GM18502 (cell line): Measurements from ENCODE around the gene CARS2.
"Not testable (repeated sequence)": the region's sequence is repeated elsewhere in the genome, so short reads cannot be mapped to it uniquely, and the experiment has no call there.

ENCODE experiments used
- ATAC-seq: cut with Tn5 transposase; IDR thresholded peaks from one replicate; pipeline ENCODE4 v1.9.1; 2021; ENCODE audit warnings: mild to moderate bottlenecking; ENCODE audit not compliant: unreplicated experiment, poor library complexity

CARS2 gene, protein sequence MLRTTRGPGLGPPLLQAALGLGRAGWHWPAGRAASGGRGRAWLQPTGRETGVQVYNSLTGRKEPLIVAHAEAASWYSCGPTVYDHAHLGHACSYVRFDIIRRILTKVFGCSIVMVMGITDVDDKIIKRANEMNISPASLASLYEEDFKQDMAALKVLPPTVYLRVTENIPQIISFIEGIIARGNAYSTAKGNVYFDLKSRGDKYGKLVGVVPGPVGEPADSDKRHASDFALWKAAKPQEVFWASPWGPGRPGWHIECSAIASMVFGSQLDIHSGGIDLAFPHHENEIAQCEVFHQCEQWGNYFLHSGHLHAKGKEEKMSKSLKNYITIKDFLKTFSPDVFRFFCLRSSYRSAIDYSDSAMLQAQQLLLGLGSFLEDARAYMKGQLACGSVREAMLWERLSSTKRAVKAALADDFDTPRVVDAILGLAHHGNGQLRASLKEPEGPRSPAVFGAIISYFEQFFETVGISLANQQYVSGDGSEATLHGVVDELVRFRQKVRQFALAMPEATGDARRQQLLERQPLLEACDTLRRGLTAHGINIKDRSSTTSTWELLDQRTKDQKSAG

GRCh38 chr13:110705826-110706569, at the start of gene CARS2:
Gene CARS2, minus strand, starts transcription at chr13:110706116. Its CDS starts 23 bp downstream, at chr13:110706093.
- ATAC-seq = peak; percentile 96

- no peak for ATAC-seq
These were observed 42.4 kb upstream of the CARS2 start for GRCh38 chr13:110748271-110748670.

GRCh38 chr13:110746438-110746837, 40.5 kb upstream of the CARS2 start:
- no peak for ATAC-seq

DNA sequence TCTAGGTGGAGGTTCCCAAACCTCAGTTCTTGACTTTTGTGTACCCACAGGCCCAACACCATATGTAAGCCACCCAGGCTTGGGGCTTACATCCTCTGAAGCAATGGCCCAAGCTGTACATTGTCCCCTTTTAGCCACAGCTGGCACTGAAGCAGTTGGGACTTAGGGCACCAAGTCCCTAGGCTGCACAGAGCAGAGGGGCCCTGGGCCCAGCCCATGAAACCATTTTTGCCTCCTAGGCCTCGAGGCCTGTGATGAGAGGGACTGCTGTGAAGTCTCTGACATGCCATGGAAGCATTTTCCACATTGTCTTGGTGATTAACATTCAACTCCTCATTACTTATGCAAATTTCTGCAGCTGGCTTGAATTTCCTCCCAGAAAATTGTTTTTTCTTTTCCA, 37.8 kb upstream of the CARS2 start:
- ATAC-seq = no peak

DNA sequence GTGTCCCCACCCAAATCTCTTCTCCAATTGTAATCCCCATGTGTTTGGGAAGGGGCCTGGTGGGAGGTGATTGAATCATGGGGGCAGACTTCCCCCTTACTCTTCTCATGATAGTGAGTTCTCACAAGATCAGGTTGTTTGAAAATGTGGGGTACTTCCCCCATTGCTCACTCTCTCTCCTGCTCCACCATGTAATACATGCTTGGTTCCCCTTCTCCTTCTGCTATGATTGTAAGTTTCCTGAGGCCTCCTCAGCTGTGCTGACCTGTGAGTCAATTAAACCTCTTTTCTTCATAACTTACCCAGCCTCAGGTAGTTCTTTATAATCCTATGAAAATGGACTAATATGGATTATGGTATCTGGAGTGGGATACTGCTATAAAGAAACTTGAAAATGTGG, 31.6 kb upstream of the CARS2 start:
- no peak for ATAC-seq

GRCh38 chr13:110734561-110734960, 28.6 kb upstream of the CARS2 start:
- ATAC-seq = no peak

- no peak for ATAC-seq
These were observed 25.2 kb upstream of the CARS2 start for GRCh38 chr13:110731072-110731471.

- ATAC-seq = peak; percentile 77
These were observed 20.8 kb upstream of the CARS2 start for GRCh38 chr13:110726726-110727125.

- ATAC-seq = not testable (repeated sequence)
These were observed 20.2 kb upstream of the CARS2 start for GRCh38 chr13:110726153-110726552.

- ATAC-seq = no peak
These were observed 17.7 kb upstream of the CARS2 start for GRCh38 chr13:110723598-110723997.

- no peak for ATAC-seq
These were observed 17.1 kb upstream of the CARS2 start for GRCh38 chr13:110722971-110723370.

DNA sequence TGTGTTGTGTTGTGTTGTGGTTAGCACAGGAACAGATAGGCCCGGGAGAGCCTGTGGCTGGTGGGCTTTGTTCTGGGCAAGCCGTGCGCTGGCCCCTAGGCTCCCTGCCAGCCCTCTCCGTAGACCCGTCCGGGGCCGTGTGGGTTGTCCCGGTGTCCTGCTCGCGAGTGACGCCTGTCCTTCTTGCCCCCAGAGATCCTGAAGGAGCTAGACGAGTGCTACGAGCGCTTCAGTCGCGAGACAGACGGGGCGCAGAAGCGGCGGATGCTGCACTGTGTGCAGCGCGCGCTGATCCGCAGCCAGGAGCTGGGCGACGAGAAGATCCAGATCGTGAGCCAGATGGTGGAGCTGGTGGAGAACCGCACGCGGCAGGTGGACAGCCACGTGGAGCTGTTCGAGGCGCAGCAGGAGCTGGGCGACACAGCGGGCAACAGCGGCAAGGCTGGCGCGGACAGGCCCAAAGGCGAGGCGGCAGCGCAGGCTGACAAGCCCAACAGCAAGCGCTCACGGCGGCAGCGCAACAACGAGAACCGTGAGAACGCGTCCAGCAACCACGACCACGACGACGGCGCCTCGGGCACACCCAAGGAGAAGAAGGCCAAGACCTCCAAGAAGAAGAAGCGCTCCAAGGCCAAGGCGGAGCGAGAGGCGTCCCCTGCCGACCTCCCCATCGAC, 13.3 kb upstream of the CARS2 start:
- no peak for ATAC-seq

GRCh38 chr13:110716247-110716515, 10.3 kb upstream of the CARS2 start:
- ATAC-seq = no peak

DNA sequence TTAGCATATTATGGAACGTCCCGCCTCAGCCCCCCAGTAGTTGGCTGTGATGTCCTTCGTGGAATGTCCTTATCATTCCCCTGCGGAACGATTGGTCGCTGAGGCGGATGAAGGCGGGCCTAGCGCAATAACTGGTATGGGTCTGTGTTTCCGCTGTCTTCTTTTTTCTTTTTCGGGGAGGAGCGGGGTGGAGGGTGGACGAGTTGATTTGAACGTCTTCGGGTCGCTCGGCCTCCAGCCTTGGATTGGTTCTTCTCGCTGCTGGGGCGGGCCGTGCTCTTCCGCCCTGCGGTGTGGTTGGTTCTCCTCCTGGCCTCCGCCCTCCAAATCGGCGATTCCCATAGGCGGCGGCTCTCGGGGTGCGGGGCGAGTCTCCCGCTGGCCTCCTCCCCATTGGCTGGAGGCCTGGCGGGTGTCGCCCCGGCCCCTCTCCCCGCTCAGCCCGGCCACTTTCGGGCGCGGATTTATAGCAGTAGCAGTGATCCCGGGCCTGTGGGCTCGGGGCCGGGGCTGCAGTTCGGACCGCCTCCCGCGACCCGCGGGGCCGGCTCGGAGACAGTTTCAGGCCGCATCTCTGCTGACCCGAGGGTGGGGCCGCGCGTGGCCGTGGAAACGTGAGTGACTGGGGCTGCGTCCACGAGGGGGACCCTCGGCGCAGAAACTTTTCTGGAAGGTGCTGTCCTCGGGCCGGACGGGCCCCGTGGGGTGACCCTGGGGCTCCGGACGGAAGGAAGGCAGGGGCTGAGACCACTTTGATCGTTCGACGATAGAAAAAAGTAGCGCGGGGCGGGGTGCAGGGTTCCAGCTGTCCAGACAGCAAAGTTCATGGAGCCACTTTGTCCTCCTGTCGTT, 9.7 kb upstream of the CARS2 start:
- peak; percentile 65 for ATAC-seq

DNA sequence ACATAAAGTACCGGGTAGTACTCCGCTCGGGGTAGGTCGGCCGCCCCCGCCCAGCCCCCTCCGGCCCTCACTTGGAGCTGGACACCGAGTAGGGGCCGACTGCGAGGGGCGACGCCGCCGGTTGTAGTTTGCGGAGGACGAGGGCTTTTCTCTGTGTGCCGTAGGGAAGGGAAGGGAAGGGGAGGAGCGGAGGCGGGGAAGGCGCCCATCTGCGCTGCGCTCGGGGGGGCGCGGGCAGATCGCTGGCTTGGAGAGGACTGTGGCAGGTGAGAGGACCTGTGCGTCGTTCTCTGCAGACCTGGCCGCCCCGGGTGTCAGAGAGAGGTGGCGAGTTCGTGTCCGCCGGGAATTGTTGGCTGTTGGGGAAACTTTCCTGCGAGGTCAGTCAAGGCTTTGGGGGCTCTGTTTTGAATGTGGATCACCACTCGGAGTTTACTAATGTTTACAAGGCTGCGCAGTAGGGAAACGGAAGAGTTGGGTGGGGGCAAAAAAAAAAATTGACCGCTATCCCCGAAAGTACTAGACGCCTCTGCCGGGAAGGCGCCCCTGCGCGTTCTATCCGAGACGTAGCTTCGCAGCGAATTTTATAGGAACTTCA, 9.0 kb upstream of the CARS2 start:
- no peak for ATAC-seq

DNA sequence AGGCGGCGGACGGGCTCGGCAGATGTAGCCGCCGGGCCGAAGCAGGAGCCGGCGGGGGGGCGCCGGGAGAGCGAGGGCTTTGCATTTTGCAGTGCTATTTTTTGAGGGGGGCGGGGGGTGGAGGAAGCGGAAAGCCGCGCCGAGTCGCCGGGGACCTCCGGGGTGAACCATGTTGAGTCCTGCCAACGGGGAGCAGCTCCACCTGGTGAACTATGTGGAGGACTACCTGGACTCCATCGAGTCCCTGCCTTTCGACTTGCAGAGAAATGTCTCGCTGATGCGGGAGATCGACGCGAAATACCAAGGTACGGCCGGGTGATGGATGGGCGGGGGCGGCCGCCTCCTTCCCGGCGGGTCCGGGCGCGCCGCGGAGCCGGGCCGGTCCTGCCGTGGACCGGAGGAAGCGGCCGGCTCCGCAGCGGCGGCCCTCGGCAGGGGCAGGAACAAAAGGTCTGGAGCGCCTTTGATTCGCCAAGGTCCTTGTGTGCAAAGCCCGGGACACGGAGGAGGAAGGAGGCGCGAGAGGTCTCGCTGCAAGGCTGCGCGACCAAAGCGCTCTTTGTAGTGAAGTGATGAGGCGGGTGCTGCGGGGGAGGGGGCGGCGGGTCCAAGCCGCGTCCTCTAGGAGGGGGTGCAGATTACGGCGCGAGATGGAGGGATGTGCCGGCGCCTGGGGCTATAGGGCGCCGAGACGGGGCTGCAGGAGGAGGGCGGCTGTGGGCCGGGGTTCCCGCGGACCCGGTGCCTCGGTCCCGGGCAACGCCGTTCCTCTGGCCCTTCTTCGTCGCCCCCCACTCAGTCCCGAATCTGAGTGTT, 8.3 kb upstream of the CARS2 start:
- no peak for ATAC-seq

DNA sequence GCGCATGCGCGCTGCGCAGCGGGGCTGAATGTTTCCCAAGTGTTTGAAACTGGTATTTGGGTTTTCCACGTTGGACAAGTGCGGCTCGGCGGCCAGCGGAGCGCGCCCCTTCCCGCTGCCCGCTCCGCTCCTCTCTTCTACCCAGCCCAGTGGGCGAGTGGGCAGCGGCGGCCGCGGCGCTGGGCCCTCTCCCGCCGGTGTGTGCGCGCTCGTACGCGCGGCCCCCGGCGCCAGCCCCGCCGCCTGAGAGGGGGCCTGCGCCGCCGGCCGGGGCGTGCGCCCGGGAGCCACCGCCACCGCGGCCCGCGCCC, 7.7 kb upstream of the CARS2 start, which contains the start of gene ING1:
ING1 (plus strand) TSS at position 59 of the 311 bp plus-strand sequence. CDS start 450 bp downstream, outside the sequence.
- no peak for ATAC-seq

DNA sequence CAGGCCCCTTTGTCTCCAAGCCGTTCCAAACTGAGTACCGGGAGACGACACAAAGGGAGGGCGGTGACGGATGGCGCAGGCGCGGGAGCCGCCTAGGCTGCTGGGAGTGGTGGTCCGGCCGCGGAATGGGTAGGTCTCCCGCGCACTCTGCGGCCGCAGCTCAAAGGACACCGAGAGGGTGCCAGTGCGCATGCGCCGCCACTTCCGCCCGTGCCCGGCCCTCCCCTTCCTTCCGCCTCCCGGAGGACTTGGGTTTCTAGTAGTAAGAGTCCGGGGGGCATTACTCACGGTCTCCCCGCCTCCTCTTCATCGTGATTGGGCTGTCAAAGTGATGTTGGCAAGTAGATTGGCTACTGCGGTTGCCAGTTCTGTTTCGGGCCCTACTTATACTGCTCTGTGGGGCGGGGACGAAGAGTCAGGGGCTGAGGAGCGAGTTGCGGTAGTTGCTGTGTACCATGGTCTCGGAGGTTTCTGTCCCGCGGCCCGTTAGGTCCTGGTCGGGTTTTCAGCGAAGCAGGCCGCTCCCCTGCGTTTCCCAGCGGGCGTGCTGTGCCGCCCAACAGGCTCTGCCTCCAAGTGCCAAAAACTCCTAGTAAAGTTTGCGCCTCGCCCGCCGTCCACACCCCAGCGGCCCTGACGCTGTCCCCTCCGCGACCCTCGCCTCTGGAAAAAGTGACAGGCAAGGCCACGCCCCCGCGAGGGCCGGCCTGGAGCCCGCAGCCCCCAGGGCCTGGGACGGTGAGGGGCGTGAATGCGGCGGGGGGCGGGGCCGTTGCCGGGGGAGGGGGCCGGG, 7.1 kb upstream of the CARS2 start:
- peak; percentile 56 for ATAC-seq
